ENCODE measurements around the gene SIDT2.

The SIDT2 gene

DNA sequence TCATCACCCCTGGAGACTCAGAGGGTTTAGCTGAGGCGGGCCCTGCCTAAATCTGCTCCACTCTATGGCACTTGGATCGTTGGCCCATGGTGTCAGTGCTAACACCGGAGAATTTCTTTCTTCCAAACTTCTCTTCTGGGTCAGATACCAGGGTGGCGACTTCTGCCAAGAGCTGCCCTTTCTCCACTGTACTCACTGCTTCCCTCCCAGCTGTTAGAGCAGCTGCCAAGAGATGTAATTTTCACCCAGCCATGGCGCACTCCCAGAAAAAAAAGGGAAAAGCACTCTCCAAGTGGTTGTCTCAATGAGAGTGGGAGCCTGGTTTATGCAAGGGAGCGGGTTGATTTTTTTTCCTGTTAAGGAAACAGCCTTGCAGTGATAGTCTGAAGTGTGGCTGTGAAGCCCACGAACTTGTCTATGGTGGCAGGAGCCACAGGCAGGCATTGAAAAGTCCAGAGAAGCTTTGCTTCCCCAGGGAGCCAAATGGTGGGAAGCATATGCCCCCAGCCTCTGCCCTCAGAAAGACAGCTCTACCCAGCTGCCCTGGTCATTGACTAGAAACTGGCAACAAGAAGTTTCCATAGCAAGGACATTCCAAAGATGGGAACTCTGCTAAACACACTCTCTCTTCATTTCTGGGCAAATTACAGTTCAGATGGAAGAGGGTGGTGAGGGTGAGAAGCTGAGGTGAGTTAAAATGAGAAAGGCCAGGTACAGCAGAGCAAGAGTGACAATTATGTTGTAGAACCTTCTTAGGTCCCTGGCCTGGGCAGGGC lies 42.6 kb downstream of the SIDT2 start:
- Histone ChIP-seq H3K36me3 (ENCODE audit: insufficient read depth, low read depth, low read length) (peaks cover 68% of the 10 kb centered on the region), H3K4me3 (ENCODE audit: low read length) (no peak overlapping the region), H3K27ac (ENCODE audit: low read length) (no peak overlapping the region), H3K9me3 (ENCODE audit: insufficient read depth, low read depth, low read length) (no peaks in the 10 kb centered on the region), H3K4me1 (ENCODE audit: insufficient read depth, low read length) (no peaks in the 10 kb centered on the region), H3K27me3 (ENCODE audit: insufficient read depth, low read length) (no peaks in the 10 kb centered on the region), H3K9ac (ENCODE audit: low read depth, low read length) (no peak overlapping the region)

DNA sequence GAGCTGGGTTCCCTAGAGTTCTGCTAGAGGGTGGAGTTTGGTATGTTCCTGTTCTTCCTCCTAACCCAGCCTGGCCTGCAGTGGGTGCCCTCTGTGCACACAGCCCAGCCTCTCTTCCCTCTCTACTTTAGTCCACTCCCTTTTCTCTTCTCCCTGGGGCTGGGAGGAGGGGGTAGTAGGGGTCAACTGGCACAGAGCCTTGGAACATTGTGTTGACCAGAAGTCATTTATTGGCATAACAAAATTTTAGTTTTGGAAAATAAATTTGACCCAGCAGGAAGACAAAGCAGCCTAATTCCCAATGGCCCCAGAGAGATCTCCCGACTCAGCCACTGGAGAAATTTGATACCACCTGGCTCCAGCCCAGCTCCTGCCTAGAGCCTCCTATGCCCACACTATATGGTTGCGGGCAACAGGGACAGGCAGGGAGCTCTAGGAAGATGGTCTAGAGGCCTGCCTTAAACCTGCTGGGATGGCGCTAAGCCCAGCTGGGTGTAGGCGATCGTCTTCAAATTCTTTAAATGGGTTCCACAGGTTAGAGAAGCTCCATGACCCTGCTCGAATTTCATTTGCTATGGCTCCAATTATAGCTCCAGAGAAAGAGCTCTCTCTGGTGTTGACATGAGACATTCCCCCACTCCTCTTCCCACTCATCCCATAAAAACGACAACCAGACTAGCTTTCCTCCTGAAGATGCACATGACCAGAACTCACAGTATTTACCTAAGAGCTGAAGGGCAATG lies 43.4 kb downstream of the SIDT2 start:
- no peaks in the 10 kb centered on the region for H3K9me3 ChIP-seq (ENCODE audit: insufficient read depth, low read depth, low read length)
- no peak overlapping the region for H3K4me3 ChIP-seq (ENCODE audit: low read length)
- no peak overlapping the region for H3K9ac ChIP-seq (ENCODE audit: low read depth, low read length)
- H3K36me3 ChIP-seq (ENCODE audit: insufficient read depth, low read depth, low read length), result peaks cover 67% of the 10 kb centered on the region
- H3K27ac ChIP-seq (ENCODE audit: low read length), result no peak overlapping the region
- no peaks in the 10 kb centered on the region for H3K27me3 ChIP-seq (ENCODE audit: insufficient read depth, low read length)
- no peaks in the 10 kb centered on the region for H3K4me1 ChIP-seq (ENCODE audit: insufficient read depth, low read length)

DNA sequence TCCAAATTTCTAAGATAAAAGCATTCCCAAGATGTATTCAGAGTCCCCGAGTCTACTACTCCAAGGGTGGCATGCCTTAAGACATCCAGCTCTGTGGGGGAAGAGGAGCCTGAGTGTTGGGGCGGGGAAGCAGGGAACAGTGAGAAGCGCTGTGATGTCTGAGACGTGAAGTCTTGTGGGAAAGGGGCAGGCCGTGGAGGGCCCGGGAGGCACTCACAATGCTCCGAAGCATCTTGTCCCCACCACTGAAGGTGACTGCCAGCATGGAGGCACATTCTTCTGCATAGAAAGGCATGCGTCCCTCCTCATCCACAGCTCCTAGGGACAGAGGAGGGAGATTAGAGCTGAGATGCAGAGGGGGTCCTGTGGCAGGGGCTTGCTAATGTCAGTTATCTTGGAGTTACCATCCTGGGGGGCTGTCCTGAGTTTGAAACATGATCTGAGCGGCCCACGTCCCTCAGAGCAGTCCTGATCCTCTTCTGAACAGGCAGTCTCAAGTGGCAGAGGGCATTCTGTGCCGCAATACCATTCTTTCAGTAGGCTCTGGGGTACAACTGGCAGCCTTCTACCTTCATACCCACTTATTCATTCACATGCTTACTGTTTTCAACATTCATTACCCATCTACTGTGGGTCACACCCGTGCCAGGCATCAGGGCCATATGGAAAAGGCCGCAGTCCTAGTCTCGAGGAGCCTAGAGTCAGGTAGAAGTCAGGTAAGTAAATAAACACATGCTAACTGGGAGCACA lies 44.6 kb downstream of the SIDT2 start:
- no peak overlapping the region for H3K4me3 ChIP-seq (ENCODE audit: low read length)
- no peaks in the 10 kb centered on the region for H3K27me3 ChIP-seq (ENCODE audit: insufficient read depth, low read length)
- no peak overlapping the region for H3K27ac ChIP-seq (ENCODE audit: low read length)
- H3K36me3 ChIP-seq (ENCODE audit: insufficient read depth, low read depth, low read length), result peaks cover 65% of the 10 kb centered on the region
- no peaks in the 10 kb centered on the region for H3K9me3 ChIP-seq (ENCODE audit: insufficient read depth, low read depth, low read length)
- no peak overlapping the region for H3K9ac ChIP-seq (ENCODE audit: low read depth, low read length)
- no peaks in the 10 kb centered on the region for H3K4me1 ChIP-seq (ENCODE audit: insufficient read depth, low read length)

DNA sequence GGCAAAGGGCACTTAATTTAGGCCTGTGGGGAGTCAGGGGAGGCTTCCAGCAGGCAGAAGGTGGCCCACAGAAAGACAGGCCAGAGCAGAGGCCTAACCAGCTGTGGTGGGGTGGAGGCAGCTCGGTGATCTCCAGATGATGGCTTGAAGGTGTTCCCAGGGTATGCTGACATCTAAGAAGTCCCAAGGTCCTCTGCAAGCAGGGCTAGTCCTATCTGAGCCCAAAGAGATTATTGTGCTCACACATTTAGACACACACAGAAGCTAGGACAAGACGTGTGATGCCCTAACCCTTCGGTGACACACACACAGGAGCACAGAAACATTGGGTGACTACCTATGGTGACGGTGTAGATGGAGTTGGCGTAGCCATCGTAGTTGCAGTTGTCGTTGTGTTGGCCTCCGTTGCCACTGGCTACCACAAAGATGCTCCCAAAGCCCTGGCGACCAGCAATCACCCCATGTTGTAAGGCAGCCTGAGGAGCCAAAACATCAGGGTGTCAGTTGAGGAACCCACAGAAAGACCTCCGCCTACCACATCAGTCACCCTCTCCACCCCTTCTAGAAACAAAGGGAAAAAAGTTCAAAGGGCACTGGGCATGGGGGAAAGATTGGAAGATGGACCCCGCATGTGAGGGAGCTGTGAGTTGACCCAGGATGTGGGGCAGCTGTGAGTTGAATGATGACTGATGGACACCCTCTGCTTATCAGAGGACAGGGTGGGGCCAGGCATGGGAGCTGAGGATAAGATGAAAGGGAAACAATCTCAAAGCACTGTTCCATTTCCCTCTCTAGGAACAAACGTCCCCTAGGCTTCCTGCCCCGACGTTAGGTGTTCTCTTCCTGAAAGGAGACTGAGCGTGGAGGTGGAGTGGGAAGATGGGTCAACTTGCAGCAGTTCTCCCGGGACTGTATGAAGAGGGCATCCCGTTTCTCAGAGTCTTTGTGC lies 45.5 kb downstream of the SIDT2 start:
- Histone ChIP-seq H3K9ac (ENCODE audit: low read depth, low read length) (no peak overlapping the region), H3K4me1 (ENCODE audit: insufficient read depth, low read length) (no peaks in the 10 kb centered on the region), H3K9me3 (ENCODE audit: insufficient read depth, low read depth, low read length) (no peaks in the 10 kb centered on the region), H3K4me3 (ENCODE audit: low read length) (no peak overlapping the region), H3K36me3 (ENCODE audit: insufficient read depth, low read depth, low read length) (peaks cover 63% of the 10 kb centered on the region), H3K27me3 (ENCODE audit: insufficient read depth, low read length) (no peaks in the 10 kb centered on the region), H3K27ac (ENCODE audit: low read length) (no peak overlapping the region)

DNA sequence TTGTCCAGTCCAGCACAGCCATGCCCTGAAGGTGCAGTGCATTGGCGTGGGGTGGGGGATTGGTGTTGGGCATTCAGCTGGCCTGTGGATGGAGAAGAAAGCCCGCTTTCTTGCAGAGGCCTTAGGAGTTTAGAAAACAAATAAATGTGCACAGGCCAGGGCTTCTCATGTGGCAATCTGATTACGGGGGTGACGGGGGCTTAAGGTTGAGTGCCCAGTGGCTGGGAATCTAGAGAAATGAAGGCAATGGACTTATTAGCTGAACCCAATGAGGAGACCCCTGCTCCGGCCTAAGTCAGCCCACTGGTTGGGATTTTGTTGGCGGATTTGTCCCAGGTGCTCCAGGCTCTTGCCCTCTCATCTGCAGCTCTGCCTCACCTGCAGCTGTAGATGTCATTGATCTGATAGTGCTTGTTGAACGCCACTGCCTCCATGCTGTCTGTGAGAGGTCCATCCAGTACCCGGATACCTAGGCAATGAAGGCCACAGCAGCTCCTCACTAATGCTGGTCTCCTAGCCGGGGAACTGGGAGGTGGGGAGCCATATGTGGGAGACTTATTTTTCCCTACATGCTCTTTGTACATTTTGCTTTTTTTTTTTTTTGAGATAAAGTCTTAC lies 47.1 kb downstream of the SIDT2 start:
- no peaks in the 10 kb centered on the region for H3K4me1 ChIP-seq (ENCODE audit: insufficient read depth, low read length)
- no peak overlapping the region for H3K27ac ChIP-seq (ENCODE audit: low read length)
- no peak overlapping the region for H3K4me3 ChIP-seq (ENCODE audit: low read length)
- H3K27me3 ChIP-seq (ENCODE audit: insufficient read depth, low read length), result no peaks in the 10 kb centered on the region
- H3K36me3 ChIP-seq (ENCODE audit: insufficient read depth, low read depth, low read length), result peaks cover 58% of the 10 kb centered on the region
- H3K9ac ChIP-seq (ENCODE audit: low read depth, low read length), result no peak overlapping the region
- no peaks in the 10 kb centered on the region for H3K9me3 ChIP-seq (ENCODE audit: insufficient read depth, low read depth, low read length)

DNA sequence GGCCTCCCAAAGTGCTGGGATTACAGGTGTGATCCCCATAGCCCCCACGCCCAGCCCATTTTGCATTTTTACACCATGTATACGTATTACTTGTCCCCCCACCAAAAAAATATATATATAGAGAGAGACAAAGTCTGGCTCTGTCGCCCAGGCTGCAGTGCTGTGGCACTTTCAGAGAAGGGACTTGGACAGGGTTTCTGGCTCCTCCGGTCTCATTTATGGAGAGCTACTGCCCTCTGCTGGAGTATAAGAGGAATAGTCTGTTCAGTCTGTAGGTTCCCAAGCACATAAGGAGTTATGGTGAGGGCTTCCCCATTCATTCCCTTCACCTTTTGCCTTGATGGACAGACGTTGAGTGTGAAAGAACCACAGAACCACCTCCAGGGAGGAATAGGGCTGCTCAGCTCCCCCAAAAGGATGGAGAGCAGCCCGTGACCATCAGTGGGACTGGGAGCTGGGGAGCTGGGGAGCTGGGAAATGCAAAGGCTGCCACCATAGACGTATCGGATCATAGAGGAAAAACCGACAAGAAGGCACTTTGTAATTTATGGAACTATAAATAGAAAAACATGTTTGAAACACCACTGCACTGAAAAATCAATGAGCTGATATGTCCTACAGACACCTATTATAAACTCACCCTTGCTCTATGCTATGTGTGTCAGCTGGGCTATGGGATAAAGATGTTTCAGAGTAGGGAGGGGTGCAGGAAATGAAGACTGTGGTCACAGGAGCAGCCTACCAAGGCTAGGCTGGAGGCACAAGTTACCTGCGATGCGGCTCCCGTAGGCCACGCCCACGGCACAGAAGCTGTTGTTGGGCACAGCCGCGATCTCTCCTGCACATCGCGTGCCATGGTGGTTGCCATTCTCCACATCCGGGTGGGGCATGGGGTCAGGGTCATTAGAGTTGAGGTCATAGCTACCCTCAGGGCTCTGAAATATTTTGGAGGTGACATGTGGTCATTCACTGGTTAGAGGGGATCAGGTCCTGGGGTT lies 48.1 kb downstream of the SIDT2 start:
- no peak overlapping the region for H3K4me3 ChIP-seq (ENCODE audit: low read length)
- no peaks in the 10 kb centered on the region for H3K27me3 ChIP-seq (ENCODE audit: insufficient read depth, low read length)
- peaks cover 54% of the 10 kb centered on the region for H3K36me3 ChIP-seq (ENCODE audit: insufficient read depth, low read depth, low read length)
- H3K27ac ChIP-seq (ENCODE audit: low read length), result no peak overlapping the region
- no peak overlapping the region for H3K9ac ChIP-seq (ENCODE audit: low read depth, low read length)
- H3K9me3 ChIP-seq (ENCODE audit: insufficient read depth, low read depth, low read length), result no peaks in the 10 kb centered on the region
- H3K4me1 ChIP-seq (ENCODE audit: insufficient read depth, low read length), result 0 out of 2 replicates have a peak, but pooled peaks cover 4% of the 10 kb centered on the region

DNA sequence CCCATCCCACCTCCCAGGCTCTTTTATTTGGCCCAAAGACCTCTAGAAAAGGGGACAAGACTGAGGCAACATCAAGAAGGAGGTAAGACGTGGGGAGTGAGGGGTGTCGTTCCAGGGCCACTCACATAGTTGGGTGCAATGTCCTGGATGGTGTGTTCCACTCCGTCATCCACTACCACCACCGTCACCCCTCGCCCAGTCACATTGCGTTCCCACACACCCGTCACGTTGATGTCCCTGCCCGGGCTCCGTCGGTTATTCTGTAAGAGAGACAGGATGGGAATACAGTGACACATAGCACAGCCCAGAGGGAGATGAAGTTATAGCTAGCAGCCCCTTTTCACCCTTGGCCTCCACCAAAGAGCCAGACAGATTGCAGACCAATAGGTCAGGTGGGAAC lies 49.5 kb downstream of the SIDT2 start:
- 0 out of 2 replicates have a peak, but pooled peaks cover 4% of the 10 kb centered on the region for H3K4me1 ChIP-seq (ENCODE audit: insufficient read depth, low read length)
- no peaks in the 10 kb centered on the region for H3K27me3 ChIP-seq (ENCODE audit: insufficient read depth, low read length)
- H3K9ac ChIP-seq (ENCODE audit: low read depth, low read length), result no peak overlapping the region
- H3K36me3 ChIP-seq (ENCODE audit: insufficient read depth, low read depth, low read length), result peaks cover 45% of the 10 kb centered on the region
- no peak overlapping the region for H3K4me3 ChIP-seq (ENCODE audit: low read length)
- H3K9me3 ChIP-seq (ENCODE audit: insufficient read depth, low read depth, low read length), result no peaks in the 10 kb centered on the region
- H3K27ac ChIP-seq (ENCODE audit: low read length), result no peak overlapping the region

DNA sequence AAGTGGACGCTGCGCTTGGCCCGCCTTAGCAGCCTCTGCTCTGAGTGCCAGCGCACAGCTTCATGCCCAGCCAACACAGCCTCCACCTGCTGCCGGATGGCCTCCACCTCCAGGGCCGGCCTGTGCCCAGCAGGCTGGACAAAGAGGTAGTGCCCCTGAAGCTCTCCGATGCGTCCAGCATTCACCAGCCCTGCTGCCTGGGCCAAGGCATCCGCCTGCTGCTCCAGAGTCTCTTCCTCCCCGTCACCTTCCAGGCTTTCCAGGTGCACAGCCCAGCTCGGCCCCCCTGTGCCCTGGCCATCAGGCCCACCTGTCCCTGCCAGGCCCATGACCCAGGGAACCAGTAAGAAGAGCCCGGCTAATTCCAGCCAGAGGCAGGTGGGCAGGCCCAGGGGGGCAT lies 50.9 kb downstream of the SIDT2 start:
- Histone ChIP-seq H3K4me3 (ENCODE audit: low read length) (no peak overlapping the region), H3K36me3 (ENCODE audit: insufficient read depth, low read depth, low read length) (peaks cover 32% of the 10 kb centered on the region), H3K4me1 (ENCODE audit: insufficient read depth, low read length) (0 out of 2 replicates have a peak, but pooled peaks cover 10% of the 10 kb centered on the region), H3K9me3 (ENCODE audit: insufficient read depth, low read depth, low read length) (no peaks in the 10 kb centered on the region), H3K27ac (ENCODE audit: low read length) (no peak overlapping the region), H3K27me3 (ENCODE audit: insufficient read depth, low read length) (no peaks in the 10 kb centered on the region), H3K9ac (ENCODE audit: low read depth, low read length) (no peak overlapping the region)

DNA sequence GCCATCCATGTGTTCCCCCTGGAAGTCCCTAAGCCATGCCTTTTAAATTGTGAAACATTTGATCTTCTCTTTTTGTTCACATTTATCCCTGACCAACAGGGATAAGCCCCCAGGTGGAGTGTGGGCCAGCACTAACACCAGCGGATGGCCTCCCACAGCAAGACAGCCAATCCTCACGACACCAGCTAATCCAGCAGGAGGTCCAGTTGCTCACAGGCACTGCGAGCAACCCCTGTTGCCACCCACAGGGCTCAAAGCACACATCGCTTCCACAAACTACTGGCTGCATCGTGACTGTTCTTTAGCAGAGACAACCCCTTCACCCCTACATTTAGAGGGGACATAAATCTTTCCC lies 51.4 kb downstream of the SIDT2 start:
- H3K27me3 ChIP-seq (ENCODE audit: insufficient read depth, low read length), result no peaks in the 10 kb centered on the region
- no peaks in the 10 kb centered on the region for H3K9me3 ChIP-seq (ENCODE audit: insufficient read depth, low read depth, low read length)
- H3K27ac ChIP-seq (ENCODE audit: low read length), result no peak overlapping the region
- 0 out of 2 replicates have a peak, but pooled peaks cover 10% of the 10 kb centered on the region for H3K4me1 ChIP-seq (ENCODE audit: insufficient read depth, low read length)
- peaks cover 32% of the 10 kb centered on the region for H3K36me3 ChIP-seq (ENCODE audit: insufficient read depth, low read depth, low read length)
- no peak overlapping the region for H3K9ac ChIP-seq (ENCODE audit: low read depth, low read length)
- no peak overlapping the region for H3K4me3 ChIP-seq (ENCODE audit: low read length)

Measured in iPS-20b (cell line).